HG02970 (cell line): ENCODE results near the gene ENTPD1.

Source experiments
- ATAC-seq: cut with Tn5 transposase; IDR thresholded peaks from one replicate; pipeline ENCODE4 v1.9.1; 2021; ENCODE audit warnings: mild to moderate bottlenecking, moderate library complexity, moderate number of reproducible peaks; ENCODE audit not compliant: unreplicated experiment, low FRiP score

ENTPD1 gene

DNA sequence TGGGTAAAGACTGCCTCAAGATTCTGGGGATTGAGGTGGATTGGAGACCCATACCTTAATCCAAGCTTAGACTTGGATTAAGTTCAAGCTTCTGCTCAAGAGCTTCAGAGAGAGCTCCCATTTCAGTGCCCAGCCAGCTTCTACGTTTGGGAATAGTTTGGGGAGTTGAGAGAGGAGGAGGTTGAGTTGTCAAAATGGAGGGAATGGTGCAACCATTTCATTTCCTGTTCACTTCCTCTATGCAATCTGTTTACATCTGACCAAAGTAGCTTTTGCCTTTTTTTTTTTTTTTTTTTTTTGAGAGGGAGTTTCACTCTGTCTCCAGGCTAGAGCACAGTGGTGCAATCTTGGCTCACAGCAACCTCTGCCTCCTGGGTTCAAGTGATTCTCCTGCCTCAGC, 65.8 kb downstream of the ENTPD1 start:
- ATAC-seq, result no peak

DNA sequence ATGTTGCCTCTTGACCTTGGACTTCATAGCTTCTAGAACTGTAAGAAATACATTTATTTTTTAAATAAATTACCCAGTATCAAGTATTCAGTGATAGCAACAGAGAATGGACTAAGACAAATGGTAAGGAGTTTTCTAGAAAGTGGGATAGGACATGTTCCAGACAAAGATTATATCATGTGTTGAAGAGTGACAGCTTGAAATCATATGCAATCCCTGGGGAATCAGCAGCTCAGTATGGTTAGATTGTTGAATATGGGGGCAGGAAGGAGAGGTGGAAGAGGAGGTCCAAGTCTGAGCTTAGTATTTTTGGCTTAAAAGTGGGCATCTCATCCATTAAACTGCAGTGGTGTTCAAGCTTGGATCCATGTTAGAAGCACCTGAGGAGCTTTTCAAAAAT, 74.1 kb downstream of the ENTPD1 start:
- ATAC-seq, result no peak

DNA sequence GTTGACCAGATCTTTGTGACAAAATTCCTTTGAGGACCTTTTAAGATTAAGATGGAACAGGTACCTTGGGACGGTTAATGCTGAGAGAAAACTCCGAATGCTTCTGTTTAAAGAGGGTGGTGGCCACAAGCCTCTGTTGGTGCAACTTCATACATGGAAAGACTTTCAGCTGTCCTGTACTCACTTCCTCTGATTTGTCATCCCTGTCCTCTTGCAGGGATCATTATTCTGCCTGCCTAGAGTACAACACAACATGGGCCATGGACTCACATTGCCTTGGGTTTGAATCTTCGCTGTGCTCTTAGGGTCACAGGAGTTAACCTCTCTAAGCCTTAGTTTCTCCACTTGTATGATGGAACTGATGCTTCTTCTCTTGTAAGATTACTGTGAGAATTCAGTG, 75.1 kb downstream of the ENTPD1 start:
- ATAC-seq, result no peak

- no peak for ATAC-seq
Measured at GRCh38 chr10:95831515-95831914, 75.6 kb downstream of the ENTPD1 start.

DNA sequence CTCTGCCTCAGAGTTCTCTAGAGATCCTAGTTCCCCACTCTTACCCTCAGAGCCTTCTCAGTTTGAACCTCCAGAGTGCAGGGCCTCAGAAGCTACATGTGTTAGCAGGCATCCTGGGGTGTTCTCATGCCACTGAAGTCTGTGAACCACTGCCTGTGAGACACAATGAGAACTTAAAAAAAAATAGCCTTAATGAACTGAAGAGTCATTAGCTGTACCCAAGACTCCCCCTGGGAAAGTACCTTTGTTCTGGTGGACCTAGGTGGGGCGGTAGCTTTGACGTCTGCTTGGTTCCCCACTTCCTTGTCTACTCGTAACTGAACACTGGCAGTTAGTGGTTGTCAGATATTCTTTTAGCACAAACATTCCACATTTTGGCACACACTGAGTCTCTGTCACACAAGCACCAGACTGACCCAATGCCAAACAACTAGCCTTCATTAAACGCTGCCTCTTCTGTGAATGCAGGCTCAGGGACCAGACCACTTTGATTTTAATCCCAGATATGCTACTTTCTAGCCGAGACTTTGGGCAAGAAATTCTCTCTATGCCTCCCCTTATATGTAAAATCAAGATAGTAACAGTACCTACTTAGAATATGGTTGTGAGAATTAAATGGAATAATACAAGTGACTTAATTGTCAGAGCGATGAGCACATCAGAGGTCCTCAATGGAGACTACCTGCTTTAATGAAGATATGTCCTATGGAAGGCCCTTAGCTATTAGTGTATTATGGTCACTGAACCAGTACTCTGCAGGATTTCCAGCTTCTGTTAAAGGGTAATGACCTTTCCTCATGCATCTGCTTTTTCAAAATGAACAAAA, 76.5 kb downstream of the ENTPD1 start:
- ATAC-seq, result peak; percentile 73

DNA sequence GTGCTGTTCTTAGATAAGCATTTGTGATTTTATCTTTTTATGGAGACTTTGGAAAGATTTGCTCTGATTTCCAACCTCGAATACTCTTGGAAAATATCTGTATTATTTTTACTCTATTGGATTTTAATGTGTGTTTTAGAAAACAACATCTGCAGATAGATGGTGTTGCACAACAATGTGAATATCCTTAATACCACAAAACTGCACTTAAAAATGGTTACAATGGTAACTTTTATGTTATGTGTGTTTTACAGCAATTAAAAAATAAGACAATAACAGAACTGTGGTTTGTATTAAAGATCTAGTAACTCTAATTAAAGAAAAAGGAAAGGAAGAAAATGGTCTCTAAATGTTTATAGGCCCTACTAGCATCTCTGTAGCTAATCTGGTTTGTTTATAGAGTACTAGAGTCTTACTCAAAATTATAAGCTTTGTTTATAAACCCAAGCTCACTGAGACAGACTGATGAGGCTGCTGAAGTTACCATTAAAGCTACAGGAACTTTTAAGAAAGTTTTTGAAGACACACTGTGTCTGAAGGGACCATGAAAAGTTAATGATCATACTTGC, 77.2 kb downstream of the ENTPD1 start:
- no peak for ATAC-seq

- no peak for ATAC-seq
Measured at GRCh38 chr10:95834406-95834805, 78.4 kb downstream of the ENTPD1 start.

DNA sequence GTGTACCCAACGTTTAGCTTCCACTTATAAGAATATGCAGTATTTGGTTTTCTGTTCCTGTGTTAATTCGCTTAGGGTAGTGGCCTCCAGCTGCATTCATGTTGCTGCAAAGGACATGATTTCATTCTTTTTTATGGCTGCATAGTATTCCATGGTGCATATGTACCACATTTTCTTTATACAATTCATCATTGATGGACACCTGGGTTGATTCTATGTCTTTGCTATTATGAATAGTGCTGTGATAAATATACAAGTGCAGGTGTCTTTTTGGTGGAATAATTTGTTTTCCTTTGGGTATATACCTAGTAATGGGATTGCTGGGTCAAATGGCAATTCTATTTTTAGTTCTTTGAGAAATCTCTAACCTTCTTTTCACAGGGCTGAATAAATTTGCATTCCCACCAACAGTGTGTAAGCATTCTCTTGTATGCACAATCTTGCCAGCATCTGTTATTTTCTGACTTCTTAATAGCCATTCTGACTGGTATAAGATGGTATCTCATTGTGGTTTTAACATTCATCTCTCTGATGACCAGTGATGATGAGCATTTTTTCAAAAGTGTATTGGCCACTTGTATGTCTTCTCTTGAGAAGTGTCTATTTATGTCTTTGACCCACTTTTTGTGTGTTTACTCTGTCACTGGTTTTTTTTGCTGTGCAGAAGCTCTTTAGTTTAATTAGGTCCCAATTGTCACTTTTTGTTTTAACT, 79.3 kb downstream of the ENTPD1 start:
- no peak for ATAC-seq

DNA sequence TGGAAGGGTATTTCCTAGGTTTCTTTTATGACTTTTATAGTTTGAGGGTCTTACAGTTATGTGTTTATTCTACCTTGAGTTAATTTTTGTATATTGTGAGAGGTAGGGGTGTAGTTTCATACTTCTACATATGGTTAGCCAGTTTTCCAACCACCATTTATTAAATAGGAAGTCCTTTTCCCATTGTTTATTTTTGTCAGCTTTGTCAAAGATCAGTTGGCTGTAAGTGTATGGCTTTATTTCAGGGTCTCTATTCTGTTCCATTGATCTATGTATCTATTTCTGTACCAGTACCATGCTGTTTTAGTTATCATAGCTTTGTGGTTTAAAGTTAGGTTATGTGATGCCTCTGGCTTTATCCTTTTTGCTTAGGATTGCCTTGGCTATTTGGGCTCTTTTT, 79.9 kb downstream of the ENTPD1 start:
- no peak for ATAC-seq

- no peak for ATAC-seq
Measured at GRCh38 chr10:95836610-95837355, 80.8 kb downstream of the ENTPD1 start.

GRCh38 chr10:95837356-95837776, 81.4 kb downstream of the ENTPD1 start:
- no peak for ATAC-seq

DNA sequence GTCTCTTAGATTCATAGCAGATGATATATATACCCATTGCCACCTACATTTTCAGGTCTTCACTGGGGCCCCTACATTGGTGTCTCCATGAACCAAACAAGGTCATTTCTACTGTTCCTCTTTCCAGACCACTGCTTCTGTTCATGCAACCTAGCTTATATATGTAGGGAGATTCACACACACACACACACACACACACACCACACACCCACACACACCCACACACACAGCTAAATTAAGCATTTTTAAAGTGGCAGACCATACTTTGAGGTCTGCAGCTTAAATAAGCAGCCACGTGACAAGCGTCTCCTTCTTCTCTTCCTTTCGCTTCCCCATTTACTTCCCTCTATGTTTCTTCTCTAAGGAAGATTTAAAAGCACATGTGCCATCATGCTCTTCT, 81.8 kb downstream of the ENTPD1 start:
- no peak for ATAC-seq

GRCh38 chr10:95840121-95840520, 84.2 kb downstream of the ENTPD1 start:
- ATAC-seq, result no peak

DNA sequence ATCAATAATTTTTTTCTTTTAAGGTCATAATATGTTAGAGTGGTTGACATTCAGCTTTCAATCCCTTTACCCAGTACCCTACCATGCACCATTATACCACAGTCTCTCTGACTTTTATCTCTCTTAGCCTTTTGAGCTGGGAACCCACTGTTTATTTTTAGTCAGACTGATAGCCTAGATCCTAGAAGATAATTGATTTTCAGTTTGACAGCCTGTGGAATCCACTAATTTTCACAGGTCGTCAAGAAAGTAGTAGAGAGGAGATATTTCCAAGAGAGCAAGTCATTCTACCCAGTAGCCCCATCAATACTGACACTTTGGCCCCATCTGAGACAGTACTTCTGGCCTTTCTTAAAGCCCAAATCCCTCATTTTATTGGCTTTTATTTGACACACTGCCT, 84.7 kb downstream of the ENTPD1 start:
- no peak for ATAC-seq

- no peak for ATAC-seq
Measured at GRCh38 chr10:95841661-95842498, 85.9 kb downstream of the ENTPD1 start.

DNA sequence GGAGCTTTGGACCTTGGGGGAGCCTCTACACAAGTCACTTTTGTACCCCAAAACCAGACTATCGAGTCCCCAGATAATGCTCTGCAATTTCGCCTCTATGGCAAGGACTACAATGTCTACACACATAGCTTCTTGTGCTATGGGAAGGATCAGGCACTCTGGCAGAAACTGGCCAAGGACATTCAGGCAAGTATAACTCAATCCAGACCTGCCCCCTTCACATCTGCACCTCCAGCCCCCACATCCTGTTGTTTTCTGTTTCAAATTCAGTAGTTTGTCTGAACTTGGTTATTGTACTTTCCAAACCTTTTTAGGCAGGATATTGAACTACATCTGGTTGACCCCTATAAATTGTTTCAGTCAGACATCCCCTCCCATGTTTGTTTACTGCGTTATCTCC, 89.4 kb downstream of the ENTPD1 start:
- no peak for ATAC-seq

GRCh38 chr10:95847007-95847406, 91.0 kb downstream of the ENTPD1 start:
- no peak for ATAC-seq

- no peak for ATAC-seq
Measured at GRCh38 chr10:95848841-95849240, 92.9 kb downstream of the ENTPD1 start.

DNA sequence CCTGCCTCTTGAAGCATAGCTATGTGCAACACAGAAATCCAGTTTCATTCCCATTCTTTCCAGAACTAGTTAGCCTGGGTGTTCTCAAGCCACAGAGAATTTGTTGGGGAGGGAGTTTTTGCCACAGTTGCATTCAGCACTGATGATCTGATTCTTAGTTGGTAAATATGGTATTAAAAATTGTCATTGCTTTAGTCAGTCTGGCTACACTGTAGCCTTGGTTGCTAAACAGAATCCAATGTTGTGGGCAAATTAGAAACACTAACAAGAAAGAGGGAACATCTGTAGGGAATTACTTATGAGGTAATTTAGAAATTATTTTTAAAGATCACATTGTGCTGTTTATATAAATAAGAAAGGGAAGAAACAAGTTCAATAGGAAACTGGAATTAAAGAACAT, 94.8 kb downstream of the ENTPD1 start:
- ATAC-seq, result no peak
